ENCODE data around the gene KLF8. TPM values are rescaled to one million over a fixed set of nuclear protein-coding genes. Genes with fewer than 3 reads are reported as not detected.

KLF8 gene
- total RNA-seq, 1 experiment from 2014 or later: 7.3 TPM

GRCh38 chrX:56278692-56279091, 46.5 kb downstream of the KLF8 start:
- Mint-ChIP-seq H3K4me1 (no peaks in the 10 kb centered on the region), H3K36me3 (ENCODE audit: insufficient read depth in 1 of 3, low read depth in 3 of 3) (no peaks in the 10 kb centered on the region; a peak in 2 of 7 replicates), H3K27ac (no peak overlapping the region), H3K27me3 (ENCODE audit: low read depth) (no peaks in the 10 kb centered on the region; the same call in 1 of the 2 replicates), H3K4me3 (no peak overlapping the region), H3K9me3 (peaks cover 66 to 81% of the 10 kb centered on the region in 2 experiments)
- Histone ChIP-seq H2AK5ac (ENCODE audit: insufficient read length, low read length) (no peak overlapping the region), H3K23me2 (ENCODE audit: insufficient read length, low read depth, low read length, poor library complexity, severe bottlenecking) (no peaks in the 10 kb centered on the region), H3K9me3 (ENCODE audit: control insufficient read depth, low read depth, low read length) (peaks cover 12% of the 10 kb centered on the region), H3K23ac (ENCODE audit: insufficient read length, low read depth, low read length) (no peak overlapping the region), H3K18ac (ENCODE audit: insufficient read length, low read depth, low read length) (no peak overlapping the region), H3K4me1 (ENCODE audit: insufficient read depth, low read length) (no peaks in the 10 kb centered on the region), H2BK15ac (ENCODE audit: low read depth, low read length) (no peak overlapping the region), H2BK20ac (ENCODE audit: low read depth, low read length, poor library complexity, severe bottlenecking) (no peak overlapping the region), H4K8ac (replicated peaks; ENCODE audit: insufficient read length, low read depth, low read length) (no peak overlapping the region), H4K5ac (ENCODE audit: insufficient read length, low read depth, low read length) (no peak overlapping the region), H3K14ac (ENCODE audit: insufficient read depth, low read length) (no peak overlapping the region), H3K27ac (ENCODE audit: insufficient read length, low read depth, low read length) (no peak overlapping the region), H3K56ac (ENCODE audit: insufficient read length, low read depth, low read length) (no peak overlapping the region), H3K4ac (ENCODE audit: low read depth, low read length) (no peak overlapping the region), H4K20me1 (ENCODE audit: control insufficient read depth, insufficient read depth, insufficient read length) (no peaks in the 10 kb centered on the region), H2BK120ac (ENCODE audit: low read depth, low read length, poor library complexity, severe bottlenecking) (no peak overlapping the region), H3K4me2 (ENCODE audit: insufficient read depth, insufficient read length, low read length) (no peak overlapping the region), H2BK12ac (ENCODE audit: insufficient read length, low read depth, low read length) (no peak overlapping the region), H3K9ac (ENCODE audit: extremely low read depth, insufficient read length, low read length) (no peak overlapping the region), H2AFZ (ENCODE audit: low read length) (no peak overlapping the region), H2BK5ac (ENCODE audit: insufficient read length, low read length) (no peak overlapping the region), H3K27me3 (ENCODE audit: insufficient read depth, low read length) (no peaks in the 10 kb centered on the region), H3K79me1 (ENCODE audit: insufficient read depth, low read depth, low read length, poor library complexity, severe bottlenecking) (no peaks in the 10 kb centered on the region), H3T11ph (ENCODE audit: low read length) (no peak overlapping the region), H3K79me2 (ENCODE audit: insufficient read depth, low read length) (no peaks in the 10 kb centered on the region), H4K91ac (ENCODE audit: insufficient read length, low read depth, low read length) (no peak overlapping the region)
- DNase-seq: no peak
- WGBS (ENCODE audit: extremely low coverage, insufficient read length, low lambda C conversion rate): no CpG with 5 or more reads among the region's 1 CpG
- TF ChIP-seq CTCF (conservative IDR thresholded peaks at IDR 0.05): no peak

Measured in H9 (cell line).